ENCODE results near the gene TCERG1. TPM values are rescaled to one million over a fixed set of nuclear protein-coding genes. Genes with fewer than 3 reads are reported as not detected.

The TCERG1 gene
- total and polyA plus RNA-seq, 8 donors = 11.8 to 39.3 (median 21.9) TPM

GRCh38 chr5:146402949-146403348 is 44.2 kb upstream of the TCERG1 start:
- DNase-seq (no peak), ATAC-seq (no peak), FAIRE-seq (no peak)
- intact Hi-C loops (cut with DNase I) = no loop called here
- Histone ChIP-seq H3K36me3 (no peaks in the 10 kb centered on the region), H3K27me3 (no peaks in the 10 kb centered on the region), H3K4me3 (no peak overlapping the region), H3K9me3 (no peaks in the 10 kb centered on the region), H3K27ac (no peak overlapping the region), H3K4me1 (no peaks in the 10 kb centered on the region)
- no peak for TF ChIP-seq CTCF (IDR thresholded peaks at IDR 0.05)
- WGBS, 2 donors = 50 to 62% methylated on average over 4 of the region's 4 CpGs

- ATAC-seq (no peak), FAIRE-seq (no peak), DNase-seq (no peak)
- no peak for TF ChIP-seq CTCF (IDR thresholded peaks at IDR 0.05)
- Histone ChIP-seq H3K9me3 (no peaks in the 10 kb centered on the region), H3K4me3 (no peak overlapping the region), H3K27me3 (no peaks in the 10 kb centered on the region), H3K27ac (no peak overlapping the region), H3K4me1 (no peaks in the 10 kb centered on the region), H3K36me3 (no peaks in the 10 kb centered on the region)
- 39% methylated on average over 11 of the region's 11 CpGs for WGBS, 2 donors
- intact Hi-C loops (cut with DNase I) = no loop called here
Measured at GRCh38 chr5:146409054-146409671, 38.0 kb upstream of the TCERG1 start.

- Histone ChIP-seq H3K9me3 (no peaks in the 10 kb centered on the region), H3K27ac (no peak overlapping the region), H3K36me3 (no peaks in the 10 kb centered on the region), H3K27me3 (no peaks in the 10 kb centered on the region), H3K4me1 (no peaks in the 10 kb centered on the region), H3K4me3 (no peak overlapping the region)
- FAIRE-seq = no peak
- 77 to 89% methylated on average over 2 of the region's 2 CpGs for WGBS, 2 donors
- DNase-seq = no peak
- intact Hi-C loops (cut with DNase I) = no loop called here
- TF ChIP-seq CTCF (IDR thresholded peaks at IDR 0.05) = no peak
- ATAC-seq = no peak
Measured at GRCh38 chr5:146410272-146410671, 36.9 kb upstream of the TCERG1 start.

GRCh38 chr5:146419696-146420095 is 27.4 kb upstream of the TCERG1 start:
- ATAC-seq (no peak), FAIRE-seq (no peak), DNase-seq (no peak)
- Histone ChIP-seq H3K9me3 (no peaks in the 10 kb centered on the region), H3K36me3 (no peaks in the 10 kb centered on the region), H3K4me3 (no peak overlapping the region), H3K27me3 (no peaks in the 10 kb centered on the region), H3K4me1 (no peaks in the 10 kb centered on the region), H3K27ac (no peak overlapping the region)
- intact Hi-C loops (cut with DNase I) = loop anchor here in 2 of 3 donors (10.0 kb wide), 1 partner anchor 125 kb away; no protein-coding TSS in a partner anchor
- TF ChIP-seq CTCF (IDR thresholded peaks at IDR 0.05) = no peak

GRCh38 chr5:146425023-146425422 is 22.1 kb upstream of the TCERG1 start:
- FAIRE-seq = no peak
- Histone ChIP-seq H3K4me3 (no peak overlapping the region), H3K27me3 (no peaks in the 10 kb centered on the region), H3K36me3 (no peaks in the 10 kb centered on the region), H3K9me3 (no peaks in the 10 kb centered on the region), H3K27ac (no peak overlapping the region), H3K4me1 (no peaks in the 10 kb centered on the region)
- no peak for ATAC-seq
- TF ChIP-seq CTCF (IDR thresholded peaks at IDR 0.05) = no peak
- intact Hi-C loops (cut with DNase I) = loop anchor here in 2 of 3 donors (10.0 kb wide), 1 partner anchor 130 kb away; no protein-coding TSS in a partner anchor
- WGBS, 2 donors = 65 to 69% methylated on average over 12 of the region's 12 CpGs
- no peak for DNase-seq
